SH-SY5Y (cell line): ENCODE measurements around the gene ITPKC.

Experiments
- GATA2 ChIP-seq: IDR thresholded peaks from 2 replicates; pipeline ENCODE4 v1.6.1; 2011; ENCODE audit warnings: mild to moderate bottlenecking, low read depth, low read length
- GATA3 ChIP-seq: IDR thresholded peaks from 2 replicates; pipeline ENCODE4 v1.6.1; 2011; ENCODE audit warnings: low read depth, mild to moderate bottlenecking, low read length, moderate library complexity

ITPKC gene

DNA sequence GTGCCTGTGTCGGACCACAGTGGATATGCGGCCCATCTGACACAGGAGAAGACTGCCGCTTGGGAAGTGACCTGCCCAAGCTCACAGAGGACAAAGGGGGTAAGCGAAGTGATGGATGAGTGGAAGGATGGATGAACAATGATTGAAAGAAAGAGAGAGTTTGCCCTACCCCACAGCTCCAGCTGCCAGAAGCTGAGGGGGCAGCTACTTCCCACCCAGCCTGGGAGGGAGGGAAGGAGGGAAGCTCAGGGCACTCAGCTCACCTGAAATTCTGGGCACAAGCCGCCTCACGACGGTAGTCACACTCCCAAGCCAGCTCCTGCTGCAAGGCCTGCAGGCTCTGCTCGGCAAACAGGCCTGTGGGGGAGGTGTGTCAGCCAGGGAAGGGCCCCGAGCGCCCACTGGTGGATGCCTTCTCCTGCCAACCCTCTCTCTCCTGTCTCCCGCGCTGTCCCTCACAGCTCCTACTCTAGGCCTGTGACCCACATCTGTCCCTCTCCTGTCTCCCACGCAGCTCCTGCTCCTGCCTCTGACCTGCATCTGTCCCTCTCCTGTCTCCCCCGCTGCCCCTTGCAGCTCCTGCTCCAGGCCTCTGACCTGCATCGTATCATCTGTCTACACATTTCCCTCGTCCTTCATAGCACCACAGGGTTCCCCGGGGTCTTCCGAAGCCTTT lies 14.4 kb upstream of the ITPKC start:
- TF ChIP-seq GATA2 (no peak), GATA3 (no peak)

DNA sequence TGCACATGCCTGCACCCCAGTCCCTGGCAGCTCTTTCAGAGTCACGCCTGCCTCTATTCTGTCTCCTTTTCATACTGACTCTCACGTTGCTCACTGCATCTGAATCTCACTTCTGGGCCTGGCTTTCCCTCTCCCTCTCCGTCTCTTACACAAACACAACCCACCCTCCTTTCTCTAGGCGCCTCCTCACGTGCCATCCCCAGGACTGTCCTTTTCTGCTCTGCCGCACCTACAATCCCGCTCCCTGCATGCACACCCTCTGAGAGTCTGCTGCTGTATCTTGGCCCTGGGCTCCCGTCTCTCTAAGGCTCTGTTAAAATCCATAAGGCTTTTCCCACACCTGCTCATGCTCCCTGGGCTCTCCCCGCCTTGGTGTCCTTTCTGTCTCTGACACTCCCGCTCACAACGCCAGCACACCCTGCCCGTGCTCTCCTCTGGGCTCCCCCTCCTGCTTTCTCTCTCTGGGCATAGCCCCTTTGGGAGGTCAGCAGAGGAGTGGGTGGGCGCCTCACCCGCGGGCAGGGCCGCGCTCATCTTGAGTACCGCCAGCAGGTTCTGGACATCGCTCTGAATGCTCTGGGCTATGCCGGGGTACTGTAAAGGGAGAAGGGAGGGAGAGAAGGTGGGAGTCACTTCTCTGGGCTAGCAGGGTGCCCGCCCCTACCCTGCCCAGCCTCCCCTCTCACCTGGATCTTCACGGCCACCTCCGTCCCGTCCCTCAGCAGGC lies 13.7 kb upstream of the ITPKC start:
- TF ChIP-seq GATA2, result no peak

DNA sequence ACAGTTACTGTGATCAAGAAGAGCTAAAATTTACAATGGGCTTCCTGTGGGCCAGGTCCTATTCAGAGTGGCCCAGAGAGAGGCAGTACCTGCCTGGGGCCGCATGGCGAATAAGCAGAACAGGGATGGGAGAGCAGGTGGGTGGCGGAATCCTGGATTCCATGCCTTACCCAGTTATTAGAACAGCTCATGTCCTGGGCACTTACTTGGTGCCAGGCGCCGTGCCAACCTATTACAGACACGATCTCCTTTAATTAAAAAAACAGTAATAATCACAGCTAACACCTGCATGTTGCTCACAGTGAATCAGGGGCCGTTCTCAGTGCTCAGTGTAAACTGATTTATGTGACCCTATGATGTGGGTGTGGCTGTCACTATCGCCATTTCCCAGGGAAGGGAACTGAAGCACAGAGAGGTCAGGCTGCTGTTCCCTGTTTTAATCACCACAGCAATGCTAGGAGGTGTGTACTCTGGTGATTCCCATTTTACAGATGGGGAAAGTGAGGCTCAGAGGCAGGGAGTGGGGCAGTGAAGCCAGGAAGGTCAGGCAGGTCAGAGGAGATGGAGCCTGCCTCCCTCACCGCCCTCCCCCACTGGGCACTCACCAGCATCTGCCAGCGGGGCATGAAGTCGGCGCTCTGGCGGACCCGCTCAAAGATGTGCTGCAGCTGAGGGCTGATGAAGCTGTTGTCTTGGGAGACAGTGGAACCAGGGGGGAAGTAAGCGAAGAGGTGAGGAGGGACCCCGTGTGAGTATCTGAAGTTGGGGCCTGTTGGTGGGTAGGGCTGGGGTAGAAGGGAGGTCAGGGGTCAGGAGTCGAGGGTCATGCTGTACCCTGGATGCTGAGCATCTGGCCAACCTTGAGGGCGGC lies 12.2 kb upstream of the ITPKC start:
- no peak for TF ChIP-seq GATA3
- no peak for TF ChIP-seq GATA2

DNA sequence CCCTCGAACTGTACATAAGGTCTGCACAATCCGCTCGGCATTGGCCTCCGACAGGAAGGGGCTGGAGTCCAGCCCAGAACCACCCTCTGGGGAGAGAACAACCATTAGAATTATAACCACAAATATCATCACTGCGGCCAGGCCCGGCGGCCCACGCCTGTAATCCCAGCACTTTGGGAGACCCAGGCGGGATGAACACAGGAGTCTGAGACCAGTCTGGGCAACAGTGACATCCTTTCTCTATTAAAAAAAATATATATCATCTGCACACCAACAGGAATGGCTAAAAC lies 11.6 kb upstream of the ITPKC start:
- TF ChIP-seq GATA3, result no peak

DNA sequence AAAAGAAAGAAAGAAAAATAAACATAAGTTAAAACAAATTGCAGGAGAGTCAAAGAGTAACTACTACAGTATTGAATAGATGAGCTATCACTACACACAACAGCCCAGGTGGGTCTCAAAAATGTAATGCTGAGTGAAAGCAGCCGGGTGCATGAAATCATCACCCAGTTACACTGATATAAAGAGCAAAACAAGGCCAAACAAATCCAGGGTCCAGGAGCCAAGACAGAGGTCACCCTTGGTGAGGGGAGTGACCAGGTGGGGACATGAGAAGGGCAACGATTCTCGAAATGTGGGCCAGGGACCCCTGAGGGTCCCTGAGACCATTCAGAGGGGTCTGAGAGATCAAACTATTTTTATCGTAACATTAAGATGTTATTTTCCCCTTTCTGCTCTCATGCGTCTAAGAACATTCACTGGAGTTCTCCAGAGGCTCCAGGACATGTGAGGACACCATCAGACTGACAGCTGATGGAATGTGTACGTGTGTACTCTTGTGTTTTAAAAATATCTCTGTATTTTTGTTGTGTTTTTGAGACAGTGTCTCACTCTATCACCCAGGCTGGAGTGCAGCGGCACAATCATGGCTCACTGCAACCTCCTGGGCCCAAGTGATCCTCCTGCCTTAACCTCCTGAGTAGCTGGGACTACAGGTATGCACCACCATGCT lies 10.8 kb upstream of the ITPKC start:
- TF ChIP-seq GATA2 (no peak), GATA3 (no peak)

DNA sequence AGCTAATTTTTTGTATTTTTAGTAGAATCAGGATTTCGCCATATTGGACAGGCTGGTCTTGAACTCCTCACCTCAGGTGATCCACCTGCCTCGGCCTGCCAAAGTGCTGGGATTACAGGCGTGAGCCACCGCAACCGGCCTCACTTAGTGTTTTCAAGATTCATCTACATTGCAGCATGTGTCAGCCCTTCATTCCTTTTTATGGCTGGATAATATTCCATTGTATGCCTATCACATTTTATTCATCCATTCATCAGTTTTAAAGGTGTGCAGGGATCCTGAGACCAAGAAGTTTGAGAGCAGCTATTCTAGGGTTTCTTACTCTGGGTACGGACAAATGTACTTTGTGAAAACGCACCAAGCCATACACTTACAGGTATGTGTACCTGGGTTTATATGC lies 9.3 kb upstream of the ITPKC start:
- TF ChIP-seq GATA3, result no peak
- no peak for TF ChIP-seq GATA2

DNA sequence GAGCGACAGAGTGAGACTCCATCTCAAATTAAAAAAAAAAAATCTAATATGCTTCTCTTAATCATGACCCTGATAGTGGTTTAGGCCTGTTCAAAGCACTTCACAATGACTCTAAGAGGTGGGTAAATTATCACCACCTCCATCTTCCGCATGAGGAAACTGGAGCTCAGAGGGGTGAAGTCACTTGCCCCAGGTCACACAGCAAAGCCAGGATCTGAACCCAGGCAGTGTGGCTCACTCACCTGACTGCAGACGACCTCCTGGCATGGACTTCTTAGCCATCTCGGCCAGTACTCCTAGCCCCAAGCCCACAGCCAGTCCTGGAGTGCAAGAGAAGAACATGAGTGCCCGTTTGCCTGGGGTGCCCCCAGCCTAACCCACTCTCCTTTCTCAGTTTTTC lies 7.1 kb upstream of the ITPKC start:
- no peak for TF ChIP-seq GATA3
- no peak for TF ChIP-seq GATA2

DNA sequence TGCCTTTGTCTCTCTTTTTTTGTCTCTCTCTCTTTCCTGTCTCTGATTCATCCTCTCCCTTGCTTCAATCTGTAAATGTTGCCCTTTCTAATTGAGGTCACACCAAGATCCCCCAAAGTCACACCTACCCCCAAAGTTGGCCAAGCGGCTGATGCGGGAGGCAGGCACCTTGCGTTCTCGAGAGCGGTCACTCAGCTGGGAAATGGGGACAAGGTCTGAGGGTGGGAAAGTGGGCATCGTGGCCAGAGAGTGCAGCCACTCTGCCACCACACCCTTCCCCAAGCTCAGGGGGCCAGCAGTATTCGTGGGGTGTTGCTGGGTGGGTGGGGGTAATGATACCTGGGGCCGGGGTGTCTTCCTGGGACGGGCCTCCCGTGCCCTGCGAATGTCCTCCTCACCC lies 3.0 kb upstream of the ITPKC start:
- TF ChIP-seq GATA3 (no peak), GATA2 (no peak)

DNA sequence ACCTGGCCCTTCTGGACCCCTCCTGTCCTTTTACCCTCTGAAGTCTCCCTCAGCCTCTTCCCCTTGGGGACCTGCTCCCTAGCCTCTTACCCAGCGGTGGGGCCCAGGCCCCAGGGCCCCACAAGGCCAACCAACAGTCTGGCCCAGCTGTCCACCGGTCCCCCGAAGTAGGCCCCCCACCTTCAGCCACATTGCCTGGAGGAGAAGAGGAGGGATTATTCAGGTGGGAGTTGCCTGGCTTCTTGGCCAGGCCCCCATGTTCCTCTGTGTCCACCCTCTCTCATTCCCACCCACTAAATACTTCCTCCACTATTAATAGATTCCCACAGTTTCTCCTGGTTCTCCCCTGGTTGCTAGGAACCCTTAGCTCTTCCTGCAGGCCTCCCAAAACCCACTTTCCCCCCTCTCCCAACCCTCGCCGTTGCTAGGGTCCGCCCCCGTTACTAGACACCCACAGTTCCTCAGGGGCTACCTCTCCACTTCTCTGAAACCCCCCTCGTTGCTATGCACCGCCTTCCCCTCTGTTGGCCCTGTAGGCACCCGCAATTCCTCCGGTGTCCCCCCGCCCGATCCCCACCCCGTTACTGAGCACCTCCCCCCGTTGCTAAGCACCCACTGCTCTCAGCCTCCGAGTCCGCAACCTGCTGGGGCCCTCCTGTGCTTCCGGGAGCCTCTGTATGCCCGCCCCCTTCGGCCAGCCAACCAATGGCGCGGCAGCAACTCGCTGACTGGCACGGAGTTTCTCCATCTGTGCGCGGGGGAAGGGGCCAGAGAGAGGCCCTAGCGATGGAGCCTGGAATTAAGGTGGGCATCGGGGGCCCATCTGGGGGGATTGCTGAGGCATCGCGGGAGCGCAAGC lies 2.2 kb upstream of the ITPKC start:
- TF ChIP-seq GATA2 (no peak), GATA3 (no peak)

DNA sequence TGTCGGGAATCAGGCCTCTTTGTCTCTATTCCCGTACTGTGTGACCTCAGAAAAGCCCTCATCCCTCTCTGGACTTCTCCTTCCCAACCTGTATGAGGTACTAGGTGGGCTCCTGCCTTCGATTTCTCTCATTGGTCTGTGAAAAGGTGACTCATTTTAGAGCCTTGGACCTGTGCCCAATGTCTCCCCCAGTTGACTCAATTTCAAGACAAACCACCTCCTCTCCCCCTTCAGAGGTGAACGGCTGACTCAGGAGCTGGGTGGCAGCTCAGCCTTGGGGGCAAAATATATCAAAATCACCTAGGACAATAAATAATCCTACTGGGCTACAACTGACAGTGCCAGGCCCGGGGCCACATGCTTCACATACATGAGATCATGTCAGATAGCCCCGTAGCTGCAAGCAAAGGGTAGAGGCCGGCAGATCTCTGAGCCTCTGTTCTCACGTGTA lies 856 bp upstream of the ITPKC start:
- TF ChIP-seq GATA3 (no peak), GATA2 (no peak)

DNA sequence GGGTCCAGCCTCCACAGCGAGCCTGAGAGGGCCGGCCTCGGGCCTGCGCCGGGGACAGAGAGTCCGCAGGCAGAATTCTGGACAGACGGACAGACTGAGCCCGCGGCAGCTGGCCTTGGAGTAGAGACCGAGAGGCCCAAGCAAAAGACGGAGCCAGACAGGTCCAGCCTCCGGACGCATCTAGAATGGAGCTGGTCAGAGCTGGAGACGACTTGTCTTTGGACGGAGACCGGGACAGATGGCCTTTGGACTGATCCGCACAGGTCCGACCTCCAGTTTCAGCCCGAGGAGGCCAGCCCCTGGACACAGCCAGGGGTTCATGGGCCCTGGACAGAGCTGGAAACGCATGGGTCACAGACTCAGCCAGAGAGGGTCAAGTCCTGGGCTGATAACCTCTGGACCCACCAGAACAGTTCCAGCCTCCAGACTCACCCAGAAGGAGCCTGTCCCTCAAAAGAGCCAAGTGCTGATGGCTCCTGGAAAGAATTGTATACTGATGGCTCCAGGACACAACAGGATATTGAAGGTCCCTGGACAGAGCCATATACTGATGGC lies 490 bp downstream of the ITPKC start:
- TF ChIP-seq GATA3 (no peak), GATA2 (no peak)

DNA sequence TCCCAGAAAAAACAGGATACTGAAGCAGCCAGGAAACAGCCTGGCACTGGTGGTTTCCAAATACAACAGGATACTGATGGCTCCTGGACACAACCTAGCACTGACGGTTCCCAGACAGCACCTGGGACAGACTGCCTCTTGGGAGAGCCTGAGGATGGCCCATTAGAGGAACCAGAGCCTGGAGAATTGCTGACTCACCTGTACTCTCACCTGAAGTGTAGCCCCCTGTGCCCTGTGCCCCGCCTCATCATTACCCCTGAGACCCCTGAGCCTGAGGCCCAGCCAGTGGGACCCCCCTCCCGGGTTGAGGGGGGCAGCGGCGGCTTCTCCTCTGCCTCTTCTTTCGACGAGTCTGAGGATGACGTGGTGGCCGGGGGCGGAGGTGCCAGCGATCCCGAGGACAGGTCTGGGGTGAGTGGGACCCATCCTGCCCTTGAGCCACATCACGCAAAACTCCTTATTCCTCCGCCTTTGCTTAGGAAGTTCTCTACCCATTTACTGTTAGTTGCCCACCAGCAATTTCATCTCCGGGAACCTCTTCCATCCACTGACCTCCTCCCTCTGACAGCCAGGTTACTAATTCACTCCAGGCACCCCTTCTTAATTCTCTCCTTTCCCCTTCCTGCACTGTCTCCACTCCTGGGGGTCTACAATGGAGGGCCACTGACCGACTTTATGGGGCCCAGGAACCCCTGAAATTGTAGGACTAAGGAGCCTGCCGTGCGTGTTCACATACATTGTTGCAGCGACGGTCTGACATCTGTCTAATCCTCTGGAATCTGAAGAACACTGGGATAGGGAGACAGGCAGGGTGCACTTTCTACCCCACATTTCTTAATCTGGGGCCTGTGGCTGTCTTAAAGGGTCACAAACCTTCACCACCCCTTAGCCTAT lies 1.2 kb downstream of the ITPKC start:
- TF ChIP-seq GATA2 (no peak), GATA3 (no peak)

DNA sequence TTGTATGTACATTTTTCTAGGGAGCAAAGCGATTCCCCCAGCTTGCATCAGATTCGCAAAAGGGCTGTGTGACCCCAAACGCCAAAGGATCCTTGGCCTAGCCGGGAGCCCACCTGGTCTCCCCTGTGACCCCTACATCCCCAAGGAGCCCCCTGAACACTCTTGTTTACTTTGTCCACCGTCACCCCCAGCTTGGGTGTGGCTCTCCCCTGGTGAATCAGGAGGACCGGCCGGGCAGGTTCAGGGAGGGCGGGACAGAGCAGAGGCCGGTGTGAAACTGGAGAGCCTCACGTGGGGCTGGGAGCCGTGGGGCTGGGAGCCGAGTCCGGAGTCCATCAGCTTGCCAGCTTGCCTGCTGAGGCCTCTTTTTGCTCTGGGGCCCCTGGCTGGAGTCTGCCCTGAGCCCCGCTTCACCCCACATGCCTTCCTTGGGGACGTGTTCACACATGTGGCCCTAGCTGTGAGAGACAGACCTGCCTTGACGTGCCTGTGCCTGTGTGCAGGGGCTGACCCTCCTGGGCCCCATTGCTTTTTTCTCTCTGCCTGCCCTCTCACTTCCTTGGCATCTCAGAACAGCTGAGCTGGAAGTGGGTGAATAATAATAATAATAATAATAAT lies 2.0 kb downstream of the ITPKC start:
- no peak for TF ChIP-seq GATA3
- TF ChIP-seq GATA2, result no peak
